MCF 10A (cell line): Measurements from ENCODE around the gene NSMF. TPM values are rescaled to one million over a fixed set of nuclear protein-coding genes. Genes with fewer than 3 reads are reported as not detected.

ENCODE experiments used
- BruUV-seq: library from RNA; stranded (reverse); fragments of 400-500 nt; replicated peaks from 2 replicates; lab custom pipeline; 2021; lab: Mats Ljungman, UMichigan
- CTCF ChIA-PET: fragments of 300-600 bp; sonication (Branson Sonifier 250); formaldehyde crosslinking; extraction: SDS; loops from one replicate; lab custom pipeline; 2021; ENCODE audit warnings: antibody characterized with exemption, inconsistent platforms; lab: Yijun Ruan, JAX
- POLR2A ChIA-PET: fragments of 300-600, 350-650 bp; sonication (Branson Sonifier 250); formaldehyde crosslinking; extraction: SDS; loops from one replicate; lab custom pipeline; 2020; ENCODE audit warnings: antibody characterized with exemption, inconsistent platforms; lab: Yijun Ruan, JAX
- DNase-seq: peaks from one replicate; pipeline ENCODE4 v3.0.0-alpha.2; 2018; ENCODE audit not compliant: unreplicated experiment
- H3K27ac Mint-ChIP-seq: one replicate; pipeline ENCODE4 v1.8.0; 2022; ENCODE audit warnings: mild to moderate bottlenecking, low read depth, mixed read lengths; ENCODE audit not compliant: unreplicated experiment
- H3K27me3 Mint-ChIP-seq: one replicate; pipeline ENCODE4 v1.8.0; 2022; ENCODE audit warnings: mixed read lengths; ENCODE audit not compliant: insufficient read depth, unreplicated experiment
- H3K36me3 Mint-ChIP-seq: one replicate; pipeline ENCODE4 v1.8.0; 2022; ENCODE audit warnings: mild to moderate bottlenecking, moderate library complexity, mixed read lengths; ENCODE audit not compliant: insufficient read depth, unreplicated experiment
- H3K4me1 Mint-ChIP-seq: one replicate; pipeline ENCODE4 v1.8.0; 2022; ENCODE audit warnings: mixed read lengths; ENCODE audit not compliant: insufficient read depth, unreplicated experiment
- H3K4me3 Mint-ChIP-seq: one replicate; pipeline ENCODE4 v1.8.0; 2022; ENCODE audit warnings: mild to moderate bottlenecking, moderate library complexity, mixed read lengths; ENCODE audit not compliant: unreplicated experiment
- H3K9me3 Mint-ChIP-seq: one replicate; pipeline ENCODE4 v1.8.0; 2022; ENCODE audit warnings: mixed read lengths; ENCODE audit not compliant: unreplicated experiment
- CTCF ChIP-seq: fragments of 200-600 bp; IDR thresholded peaks from one replicate; pipeline ENCODE4 v1.8.0; 2022; ENCODE audit warnings: antibody characterized with exemption, mild to moderate bottlenecking; ENCODE audit not compliant: unreplicated experiment
- intact Hi-C: fragments of 100-400 bp; cut with micrococcal nuclease; formaldehyde crosslinking; loops from 2 replicates; pipeline ENCODE4 v1.14.1; 2022
- total RNA-seq: library from RNA; stranded (reverse); gene quantifications from 2 replicates; pipeline ENCODE4 v1.2.3, GENCODE V29; 2022

Gene NSMF
- total RNA-seq, 1 experiment from 2014 or later: 37.8 TPM

GRCh38 chr9:137427454-137428310 is 31.5 kb downstream of the NSMF start:
- CTCF ChIA-PET: no interaction called here
- no peak overlapping the region for H3K27ac Mint-ChIP-seq
- no peak for DNase-seq
- no peaks in the 10 kb centered on the region for H3K36me3 Mint-ChIP-seq
- POLR2A ChIA-PET: interaction anchor here (0.9 to 1.1 kb wide), 2 partner anchors 15 to 18 kb away, joined by 3 to 5 read pairs; no protein-coding TSS in a partner anchor
- no peaks in the 10 kb centered on the region for H3K27me3 Mint-ChIP-seq
- BruUV-seq: no TSS peak
- no peak for TF ChIP-seq CTCF
- intact Hi-C loops: no loop called here
- no peaks in the 10 kb centered on the region for H3K9me3 Mint-ChIP-seq
- no peak overlapping the region for H3K4me3 Mint-ChIP-seq
- H3K4me1 Mint-ChIP-seq: peaks cover 9% of the 10 kb centered on the region

GRCh38 chr9:137426018-137426681 is 33.0 kb downstream of the NSMF start:
- intact Hi-C loops: no loop called here
- DNase-seq: no peak
- Mint-ChIP-seq H3K36me3 (no peaks in the 10 kb centered on the region), H3K4me3 (no peak overlapping the region), H3K27ac (no peak overlapping the region), H3K9me3 (no peaks in the 10 kb centered on the region), H3K27me3 (no peaks in the 10 kb centered on the region), H3K4me1 (peaks cover 9% of the 10 kb centered on the region)
- TF ChIP-seq CTCF: no peak
- CTCF ChIA-PET: interaction anchor here (1.0 kb wide), 1 partner anchor 18 kb away, joined by 5 read pairs; no protein-coding TSS in a partner anchor
- BruUV-seq: no TSS peak
- POLR2A ChIA-PET: interaction anchor here (1.3 to 4.3 kb wide), 4 partner anchors 10 to 149 kb away, joined by 3 to 62 read pairs (median 10); partner anchors contain the start of genes ENTPD8 and TOR4A

- Mint-ChIP-seq H3K4me1 (peaks cover 9% of the 10 kb centered on the region), H3K36me3 (no peaks in the 10 kb centered on the region), H3K27me3 (no peaks in the 10 kb centered on the region), H3K27ac (no peak overlapping the region), H3K4me3 (peak overlapping the region; percentile 77), H3K9me3 (no peaks in the 10 kb centered on the region)
- no peak for TF ChIP-seq CTCF
- intact Hi-C loops: loop anchor here (1.0 to 5.0 kb wide), 2 partner anchors 22 to 121 kb away; partner anchors contain the start of gene NRARP
- DNase-seq: peak; percentile 49
- ChIA-PET CTCF (interaction anchor here (0.5 to 3.0 kb wide), 12 partner anchors 10 to 605 kb away, joined by 3 to 36 read pairs (median 3); no protein-coding TSS in a partner anchor), POLR2A (interaction anchor here (0.6 to 4.3 kb wide), 16 partner anchors 12 to 800 kb away, joined by 3 to 62 read pairs (median 3); partner anchors contain the start of genes ENTPD8 and MAN1B1)
- BruUV-seq: no TSS peak
Observed at GRCh38 chr9:137423514-137424291, 35.4 kb downstream of the NSMF start.
